GM21619 (cell line): ENCODE measurements around the gene OLFML2B.
A peak's percentile ranks its signal among the peaks of the same experiment; 100 is the strongest.
"Not testable (repeated sequence)": the region's sequence is repeated elsewhere in the genome, so short reads cannot be mapped to it uniquely, and the experiment has no call there.

ENCODE experiments used
- ATAC-seq: cut with Tn5 transposase; IDR thresholded peaks from one replicate; pipeline ENCODE4 v1.9.1; 2021; ENCODE audit not compliant: unreplicated experiment

Gene OLFML2B

GRCh38 chr1:162036163-162036562 lies 12.5 kb upstream of the OLFML2B start:
- no peak for ATAC-seq

- no peak for ATAC-seq
These were observed 11.6 kb upstream of the OLFML2B start for GRCh38 chr1:162035241-162035640.

- ATAC-seq: no peak
These were observed 9.8 kb upstream of the OLFML2B start for GRCh38 chr1:162033428-162033827.

GRCh38 chr1:162030759-162031280 lies 7.2 kb upstream of the OLFML2B start:
- ATAC-seq: no peak

- ATAC-seq: no peak
These were observed 5.5 kb upstream of the OLFML2B start for GRCh38 chr1:162029157-162029556.

DNA sequence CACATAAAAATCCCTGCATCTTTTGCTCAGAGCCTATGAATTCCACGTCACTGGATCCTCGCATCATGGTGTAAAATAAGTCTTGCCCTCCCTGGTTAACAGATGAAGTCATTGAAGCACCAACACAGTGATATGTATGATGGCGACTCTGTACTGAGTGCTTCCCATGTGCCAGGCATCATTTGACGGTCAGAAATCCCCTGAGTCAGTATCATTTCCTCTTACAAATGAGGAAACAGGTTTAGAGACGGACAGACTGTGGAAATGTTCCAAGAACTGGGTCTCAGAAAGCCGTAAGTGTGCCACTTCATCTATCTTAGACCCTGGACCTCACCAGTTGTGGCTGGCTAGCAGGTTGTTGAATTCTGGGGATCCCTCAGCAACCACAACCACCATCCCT lies 5.1 kb upstream of the OLFML2B start:
- ATAC-seq: peak; percentile 52

DNA sequence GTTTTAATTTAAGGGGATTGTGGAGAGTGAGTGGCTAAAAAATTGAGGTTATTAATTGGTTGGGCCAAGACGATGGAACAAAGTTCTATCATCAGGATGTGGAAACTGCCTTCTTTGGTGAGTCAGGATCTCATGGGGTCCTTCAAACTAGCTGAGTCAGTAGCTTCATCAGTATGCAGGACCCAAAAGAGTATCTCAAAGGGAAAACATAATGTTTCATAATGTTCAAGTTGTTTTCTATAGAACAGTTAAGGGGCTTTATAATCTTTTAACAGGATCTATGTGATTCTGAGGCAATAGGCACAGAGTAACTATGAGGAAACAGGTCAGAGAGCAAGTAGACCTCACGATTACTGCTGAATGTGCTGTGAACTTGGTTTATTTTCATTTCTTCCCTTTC lies 3.2 kb upstream of the OLFML2B start:
- ATAC-seq: no peak

DNA sequence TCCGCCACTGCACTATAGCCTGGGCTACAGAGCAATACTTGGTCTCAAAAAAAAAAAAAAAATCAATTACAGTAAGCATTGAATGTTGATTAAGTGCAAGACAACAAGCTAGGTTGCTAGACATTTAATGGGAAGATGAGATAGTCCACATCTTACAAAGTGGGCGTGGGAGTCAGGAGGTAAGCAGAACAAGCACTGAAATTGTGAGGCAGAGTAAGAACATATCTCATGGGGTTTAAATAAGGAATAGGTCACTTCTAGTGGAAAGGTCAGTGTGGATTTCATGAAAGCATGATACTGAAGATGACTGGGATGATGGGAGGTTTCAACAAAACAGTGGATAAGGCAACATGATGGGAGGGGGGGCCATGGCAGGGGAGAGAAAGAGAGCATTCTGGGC lies 1.9 kb upstream of the OLFML2B start:
- no peak for ATAC-seq

DNA sequence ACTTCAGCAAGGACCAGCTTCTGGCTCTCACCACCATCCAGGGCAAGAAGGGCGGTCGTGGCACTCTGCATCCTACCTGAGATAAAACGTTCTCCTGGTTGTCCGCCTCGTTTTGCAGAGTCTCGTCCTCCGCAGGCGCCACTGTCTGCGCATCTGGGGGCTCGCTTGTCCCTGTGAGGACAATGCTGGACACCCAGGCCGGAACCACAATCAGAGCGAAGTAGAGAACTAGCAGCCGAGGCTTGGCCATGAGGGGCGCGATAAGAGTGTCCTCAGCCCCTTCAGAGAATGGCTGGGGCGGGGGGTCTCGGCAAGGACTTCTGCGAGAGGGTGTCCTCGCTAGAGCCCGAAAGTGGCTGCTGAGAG lies 505 bp downstream of the OLFML2B start:
- no peak for ATAC-seq

- ATAC-seq: no peak
These were observed 1.0 kb downstream of the OLFML2B start for GRCh38 chr1:162022626-162023025.

DNA sequence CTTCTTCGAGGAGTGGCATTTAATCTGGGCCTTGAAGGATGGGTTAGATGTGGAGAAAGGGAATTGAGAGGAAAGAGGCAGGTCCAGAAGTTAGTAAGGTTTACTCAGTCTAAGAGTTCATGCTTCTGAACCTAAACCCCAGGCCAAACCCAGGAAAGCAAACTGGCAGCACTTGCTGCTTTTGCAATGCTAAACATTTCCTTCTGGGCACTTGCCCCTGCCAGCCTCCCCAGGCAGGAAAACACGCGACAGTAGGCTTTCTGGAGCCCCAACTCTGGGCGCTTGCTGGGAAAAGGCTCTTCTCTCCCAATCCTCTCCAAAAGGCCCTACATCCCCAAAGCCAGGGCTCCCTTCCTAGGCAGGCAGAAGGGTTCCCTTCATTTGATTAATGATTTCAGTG lies 2.5 kb downstream of the OLFML2B start:
- no peak for ATAC-seq

DNA sequence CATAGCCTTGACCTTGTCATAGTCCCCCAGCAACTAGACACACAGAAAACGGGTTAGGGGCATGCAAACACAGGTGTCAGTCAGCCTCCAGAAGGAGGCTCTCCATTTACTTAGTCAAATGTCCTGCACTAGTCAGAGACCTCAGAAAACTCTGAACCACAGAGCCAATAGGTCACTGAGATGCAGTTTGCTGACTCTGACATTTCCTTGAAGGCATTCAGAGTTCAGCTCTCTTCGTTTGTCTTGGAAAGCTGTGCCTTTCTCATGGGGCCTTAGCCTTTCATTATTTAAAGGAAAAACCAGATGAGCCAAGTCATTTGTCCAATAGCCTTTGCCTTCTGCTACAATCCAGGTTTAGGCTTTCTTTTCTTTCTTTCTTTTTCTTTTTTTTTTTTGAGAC lies 3.5 kb downstream of the OLFML2B start:
- ATAC-seq: no peak

GRCh38 chr1:162019446-162019845 lies 4.2 kb downstream of the OLFML2B start:
- no peak for ATAC-seq

DNA sequence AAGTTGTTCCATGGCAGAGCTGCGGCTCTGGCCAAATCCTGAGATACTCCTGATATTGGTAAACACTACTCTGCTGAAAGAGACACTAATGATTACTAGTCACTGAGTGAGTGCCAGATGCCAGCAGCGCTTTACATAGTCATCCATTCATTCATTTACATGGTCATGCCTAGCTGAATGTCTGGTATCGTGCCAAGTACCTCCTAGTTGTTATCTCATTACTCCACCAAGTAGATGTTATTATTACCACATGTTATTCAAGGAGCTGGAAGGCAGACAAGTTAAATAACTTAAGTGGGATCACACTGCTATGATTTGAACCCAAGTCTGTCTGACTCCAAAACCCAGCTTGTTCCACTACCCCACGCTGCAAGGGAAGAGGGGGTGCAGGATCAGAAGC lies 4.7 kb downstream of the OLFML2B start:
- ATAC-seq: no peak

GRCh38 chr1:162018418-162018817 lies 5.3 kb downstream of the OLFML2B start:
- ATAC-seq: no peak

DNA sequence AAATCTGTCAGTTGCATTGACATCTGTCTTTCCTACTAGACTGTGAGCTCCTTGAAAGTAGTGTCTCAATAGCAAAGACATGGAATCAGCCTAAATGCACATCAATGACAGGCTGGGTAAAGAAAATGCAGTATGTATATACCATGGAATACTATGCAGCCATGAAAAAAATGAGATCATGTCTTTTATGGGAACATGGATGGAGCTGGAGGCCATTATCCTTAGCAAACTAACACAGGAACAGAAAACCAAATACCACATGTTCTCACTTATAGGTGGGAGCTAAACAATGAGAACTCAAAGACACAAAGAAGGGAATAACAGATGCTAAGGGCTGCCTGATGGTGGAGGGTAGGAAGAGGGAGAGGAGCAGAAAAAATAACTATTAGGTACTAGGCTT lies 5.9 kb downstream of the OLFML2B start:
- ATAC-seq: not testable (repeated sequence)

- ATAC-seq: no peak
These were observed 7.0 kb downstream of the OLFML2B start for GRCh38 chr1:162016631-162017030.

DNA sequence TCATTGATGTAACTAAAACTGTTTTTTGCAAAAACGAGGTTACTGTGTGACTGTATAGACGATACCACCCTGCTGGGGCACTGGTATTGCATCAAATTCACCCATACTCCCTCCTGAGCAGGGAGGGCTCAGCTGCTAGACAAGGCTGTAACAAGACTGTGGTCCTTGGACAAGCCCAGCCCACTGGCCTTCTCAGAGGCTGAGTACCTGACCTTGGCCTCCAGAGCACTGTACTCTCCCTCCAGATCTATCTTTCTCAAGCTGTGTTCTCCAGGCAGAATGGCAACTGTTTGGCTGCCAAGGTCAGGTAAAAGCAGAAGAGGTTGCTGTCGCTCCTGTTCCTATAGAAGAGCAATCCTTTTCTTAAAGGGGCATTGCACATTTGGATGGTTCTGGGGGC lies 8.5 kb downstream of the OLFML2B start:
- no peak for ATAC-seq

- ATAC-seq: no peak
These were observed 9.5 kb downstream of the OLFML2B start for GRCh38 chr1:162014202-162014601.

DNA sequence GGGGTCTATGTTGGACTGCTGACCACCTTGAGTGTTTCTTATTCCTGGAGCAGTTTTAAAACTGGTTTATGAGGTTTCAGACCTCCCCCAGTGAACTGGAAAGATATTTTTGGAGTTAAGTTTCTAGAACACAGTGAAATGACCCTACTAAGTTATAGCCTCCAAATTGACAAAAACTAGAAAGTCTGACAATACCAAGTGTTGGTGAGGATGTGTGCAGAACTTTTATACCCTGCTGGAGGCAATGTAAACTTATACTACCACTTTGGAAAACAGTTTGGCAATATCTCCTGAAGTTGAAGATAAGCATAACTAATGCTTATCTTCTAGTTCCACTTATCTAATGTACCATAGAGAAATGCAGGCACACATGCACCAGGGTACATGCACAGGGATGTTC lies 10.4 kb downstream of the OLFML2B start:
- ATAC-seq: no peak

GRCh38 chr1:162011337-162012012 lies 12.2 kb downstream of the OLFML2B start:
- ATAC-seq: no peak

DNA sequence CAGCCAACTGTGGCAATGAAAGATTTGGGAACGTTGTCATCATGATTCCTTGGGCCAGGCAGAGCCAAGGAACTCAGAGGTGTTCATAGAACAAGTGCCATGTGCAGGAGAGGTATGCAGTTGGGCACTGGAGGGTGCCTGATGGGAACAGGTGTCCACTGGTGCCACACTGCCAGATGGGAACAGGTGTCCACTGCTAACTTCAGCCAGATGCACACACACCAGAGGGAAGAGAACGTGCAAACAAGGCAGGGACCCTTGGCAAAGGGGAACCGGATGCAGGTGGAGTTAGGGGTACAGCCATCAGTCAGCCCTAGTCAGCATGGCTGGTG lies 13.5 kb downstream of the OLFML2B start:
- no peak for ATAC-seq

DNA sequence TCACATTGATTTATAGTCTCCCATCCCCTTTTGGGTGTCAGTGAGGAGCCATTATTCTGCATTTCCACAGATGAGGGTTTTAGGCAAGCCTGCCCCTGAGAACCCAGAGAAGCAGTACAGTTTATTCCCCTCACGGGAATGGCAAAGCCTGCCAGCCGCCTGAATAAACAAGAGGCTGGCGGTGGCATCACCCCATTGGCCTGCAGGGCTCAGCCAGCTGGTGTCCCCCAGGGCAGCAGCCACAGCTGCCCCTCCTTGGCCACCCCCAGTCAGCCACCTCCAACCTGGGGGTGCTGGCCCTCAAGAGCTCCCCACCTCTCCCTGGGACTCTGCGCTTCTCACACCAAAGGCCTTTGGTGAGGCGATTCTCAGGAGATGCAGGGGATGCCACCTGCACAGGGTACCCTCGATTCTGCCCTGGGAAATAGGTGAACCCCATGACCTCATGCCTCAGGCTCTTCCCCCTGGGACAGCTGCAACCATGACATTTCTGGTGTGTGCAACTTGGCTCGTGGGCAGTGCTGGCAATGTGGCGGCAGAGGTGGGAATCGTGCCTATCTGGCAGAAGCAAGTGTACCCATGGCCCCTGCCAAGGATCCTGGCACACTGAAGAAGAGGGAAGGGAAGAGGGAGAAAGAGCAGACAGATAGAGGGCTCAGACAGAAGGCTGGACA lies 14.0 kb downstream of the OLFML2B start:
- no peak for ATAC-seq
